ENCODE data around the gene UGT3A2. TPM values are rescaled to one million over a fixed set of nuclear protein-coding genes. Genes with fewer than 3 reads are reported as not detected.

UGT3A2 gene
- total and polyA plus RNA-seq, 4 donors: 0.14 to 0.65 (median 0.18) TPM

- no peak for TF ChIP-seq TAF1 (conservative IDR thresholded peaks at IDR 0.05)
- peak in 1 of 2 donors; percentile 3 for TF ChIP-seq RAD21 (IDR thresholded peaks at IDR 0.05)
- TF ChIP-seq HNF4A (conservative IDR thresholded peaks at IDR 0.05): peak; percentile 78 to 79
- TF ChIP-seq FOXA2 (IDR thresholded peaks at IDR 0.05): no peak
- TF ChIP-seq SP1 (IDR thresholded peaks at IDR 0.05): peak; percentile 53
- TF ChIP-seq JUND (IDR thresholded peaks at IDR 0.05): no peak
- no peak for TF ChIP-seq YY1 (IDR thresholded peaks at IDR 0.05)
- TF ChIP-seq RXRA (IDR thresholded peaks at IDR 0.05): peak; percentile 24 to 43
- TF ChIP-seq ZBTB33 (IDR thresholded peaks at IDR 0.05): no peak
- peak; percentile 53 for TF ChIP-seq HNF4G (IDR thresholded peaks at IDR 0.05)
- H3K27me3 ChIP-seq (ENCODE audit: control insufficient read depth in 4 of 4, insufficient read depth in 4 of 4, low read length in 3 of 4): no peaks in the 10 kb centered on the region
- no peaks in the 10 kb centered on the region for H3K36me3 ChIP-seq (ENCODE audit: control insufficient read depth in 4 of 4, insufficient read depth in 3 of 4, low read depth in 1 of 4, low read length in 3 of 4)
- H3K27ac ChIP-seq (ENCODE audit: low read depth in 1 of 2, low read length in 2 of 2): no peak overlapping the region
- peaks cover 0 to 6% (median 2%) of the 10 kb centered on the region in 4 donors for H3K9me3 ChIP-seq (ENCODE audit: control insufficient read depth in 4 of 4, low read length in 3 of 4)
- H3K9ac ChIP-seq (ENCODE audit: low read depth in 1 of 2, low read length in 2 of 2): no peak overlapping the region
- no peak for DNase-seq (ENCODE audit: low spot score)
- H3K4me3 ChIP-seq (ENCODE audit: low read depth in 1 of 3, low read length in 3 of 3): no peak overlapping the region
- H3K4me1 ChIP-seq (ENCODE audit: control insufficient read depth in 4 of 4, insufficient read depth in 4 of 4, low read length in 3 of 4): peaks cover 0 to 16% (median 10%) of the 10 kb centered on the region in 4 donors
- 39% methylated on average over 5 of the region's 5 CpGs for WGBS
Observed at GRCh38 chr5:36017622-36018021, 49.1 kb downstream of the UGT3A2 start.

GRCh38 chr5:36017004-36017403 is 49.7 kb downstream of the UGT3A2 start:
- Histone ChIP-seq H3K27me3 (ENCODE audit: control insufficient read depth in 4 of 4, insufficient read depth in 4 of 4, low read length in 3 of 4) (no peaks in the 10 kb centered on the region), H3K4me1 (ENCODE audit: control insufficient read depth in 4 of 4, insufficient read depth in 4 of 4, low read length in 3 of 4) (peaks cover 0 to 16% (median 10%) of the 10 kb centered on the region in 4 donors), H3K9ac (ENCODE audit: low read depth in 1 of 2, low read length in 2 of 2) (no peak overlapping the region), H3K9me3 (ENCODE audit: control insufficient read depth in 4 of 4, low read length in 3 of 4) (peaks cover 0 to 6% (median 2%) of the 10 kb centered on the region in 4 donors), H3K4me3 (ENCODE audit: low read depth in 1 of 3, low read length in 3 of 3) (no peak overlapping the region), H3K36me3 (ENCODE audit: control insufficient read depth in 4 of 4, insufficient read depth in 3 of 4, low read depth in 1 of 4, low read length in 3 of 4) (no peaks in the 10 kb centered on the region), H3K27ac (ENCODE audit: low read depth in 1 of 2, low read length in 2 of 2) (no peak overlapping the region)
- WGBS: 43% methylated on average over 1 of the region's 1 CpG
- DNase-seq (ENCODE audit: low spot score): no peak
- TF ChIP-seq YY1 (IDR thresholded peaks at IDR 0.05) (no peak), JUND (IDR thresholded peaks at IDR 0.05) (no peak)

GRCh38 chr5:36013182-36013581 is 53.5 kb downstream of the UGT3A2 start:
- no peaks in the 10 kb centered on the region for H3K27me3 ChIP-seq (ENCODE audit: control insufficient read depth in 4 of 4, insufficient read depth in 4 of 4, low read length in 3 of 4)
- no peak overlapping the region for H3K4me3 ChIP-seq (ENCODE audit: low read depth in 1 of 3, low read length in 3 of 3)
- TF ChIP-seq EGR1 (IDR thresholded peaks at IDR 0.05; ENCODE audit: low read depth in 2 of 2) (no peak), FOXA2 (IDR thresholded peaks at IDR 0.05) (no peak), FOXA1 (IDR thresholded peaks at IDR 0.05) (no peak), ZBTB33 (IDR thresholded peaks at IDR 0.05) (no peak), RXRA (IDR thresholded peaks at IDR 0.05) (no peak), YY1 (IDR thresholded peaks at IDR 0.05) (no peak), MAX (IDR thresholded peaks at IDR 0.05) (no peak), NR2F2 (IDR thresholded peaks at IDR 0.05) (no peak), HNF4G (IDR thresholded peaks at IDR 0.05) (no peak), ATF3 (IDR thresholded peaks at IDR 0.05) (no peak), REST (IDR thresholded peaks at IDR 0.05) (no peak), SP1 (IDR thresholded peaks at IDR 0.05) (no peak), TAF1 (conservative IDR thresholded peaks at IDR 0.05) (no peak), RAD21 (IDR thresholded peaks at IDR 0.05) (no peak), CTCF (IDR thresholded peaks at IDR 0.05; ENCODE audit: low read depth, low read length, missing input control) (no peak), GABPA (IDR thresholded peaks at IDR 0.05 in 1 of 2, conservative IDR thresholded peaks at IDR 0.05 in 1 of 2) (no peak)
- no peak overlapping the region for H3K9ac ChIP-seq (ENCODE audit: low read depth in 1 of 2, low read length in 2 of 2)
- no peak for DNase-seq (ENCODE audit: low spot score)
- 88% methylated on average over 2 of the region's 2 CpGs for WGBS
- no peak overlapping the region for H3K27ac ChIP-seq (ENCODE audit: low read depth in 1 of 2, low read length in 2 of 2)
- no peaks in the 10 kb centered on the region for H3K36me3 ChIP-seq (ENCODE audit: control insufficient read depth in 4 of 4, insufficient read depth in 3 of 4, low read depth in 1 of 4, low read length in 3 of 4)
- peaks cover 2 to 8% (median 4%) of the 10 kb centered on the region in 4 donors for H3K9me3 ChIP-seq (ENCODE audit: control insufficient read depth in 4 of 4, low read length in 3 of 4)
- H3K4me1 ChIP-seq (ENCODE audit: control insufficient read depth in 4 of 4, insufficient read depth in 4 of 4, low read length in 3 of 4): peaks cover 0 to 16% (median 10%) of the 10 kb centered on the region in 4 donors
